ENCODE results near the gene PSG5.

Gene PSG5

GRCh38 chr19:43124360-43124759 lies 62.0 kb downstream of the PSG5 start (continued):
- TF ChIP-seq TCF4 (CRISPR knock-in tag; IDR thresholded peaks at IDR 0.05; ENCODE audit: borderline replicate concordance): no peak

- peak; percentile 85 for TF ChIP-seq ISL1 (CRISPR knock-in tag; IDR thresholded peaks at IDR 0.05)
- ATAC-seq: peak; percentile 98
Observed at GRCh38 chr19:43120433-43121026, 65.8 kb downstream of the PSG5 start.

- peak; percentile 67 for ATAC-seq
Observed at GRCh38 chr19:43119526-43119925, 66.8 kb downstream of the PSG5 start.

Data from SK-N-SH treated with all-trans-retinoic acid at 6 μM for 48 hours (cell line).